HFFc6 (cell line): ENCODE data around the gene GPR153. TPM values are rescaled to one million over a fixed set of nuclear protein-coding genes. Genes with fewer than 3 reads are reported as not detected.

Source experiments
- DNase-seq: peaks from one replicate; pipeline ENCODE4 v3.0.0-alpha.2; 2018
- H3K27ac Mint-ChIP-seq: 2 replicates; pipeline ENCODE4 v1.8.0; 2020; ENCODE audit warnings: mild to moderate bottlenecking, mixed read lengths
- H3K27me3 Mint-ChIP-seq: 2 replicates; pipeline ENCODE4 v1.8.0; 2021; ENCODE audit warnings: mild to moderate bottlenecking, moderate library complexity, mixed read lengths; ENCODE audit not compliant: insufficient read depth
- H3K36me3 Mint-ChIP-seq: 2 replicates; pipeline ENCODE4 v1.8.0; 2021; ENCODE audit warnings: low read depth, mixed read lengths
- H3K4me1 Mint-ChIP-seq: 2 replicates; pipeline ENCODE4 v1.8.0; 2020; ENCODE audit warnings: low read depth, mixed read lengths
- H3K4me3 Mint-ChIP-seq: 2 replicates; pipeline ENCODE4 v1.8.0; 2020; ENCODE audit warnings: mild to moderate bottlenecking, moderate library complexity, mixed read lengths
- H3K9me3 Mint-ChIP-seq: 2 replicates; pipeline ENCODE4 v1.8.0; 2020; ENCODE audit warnings: mild to moderate bottlenecking, mixed read lengths
- total RNA-seq, 6 experiments: library from RNA; stranded (reverse); fragmentation: NEBNext Ultra II Directional; extraction: Animal tissue kit (Norgen Biotek cat#: 25700); gene quantifications; 2 replicates in 1 of 6; 3 replicates in 5 of 6; pipeline ENCODE4 v1.2.3, GENCODE V29; 2021
- TF ChIP-seq, protein P1 (sequence below): fragments of 200-600 bp; sonication (generic); IDR thresholded peaks from 2 replicates; pipeline ENCODE4 v1.5.0; 2021; ENCODE audit warnings: antibody characterized with exemption, mild to moderate bottlenecking

The GPR153 gene
- total RNA-seq, 6 experiments from 2014 or later, result 6.0 to 7.9 (median 7.2) TPM

DNA sequence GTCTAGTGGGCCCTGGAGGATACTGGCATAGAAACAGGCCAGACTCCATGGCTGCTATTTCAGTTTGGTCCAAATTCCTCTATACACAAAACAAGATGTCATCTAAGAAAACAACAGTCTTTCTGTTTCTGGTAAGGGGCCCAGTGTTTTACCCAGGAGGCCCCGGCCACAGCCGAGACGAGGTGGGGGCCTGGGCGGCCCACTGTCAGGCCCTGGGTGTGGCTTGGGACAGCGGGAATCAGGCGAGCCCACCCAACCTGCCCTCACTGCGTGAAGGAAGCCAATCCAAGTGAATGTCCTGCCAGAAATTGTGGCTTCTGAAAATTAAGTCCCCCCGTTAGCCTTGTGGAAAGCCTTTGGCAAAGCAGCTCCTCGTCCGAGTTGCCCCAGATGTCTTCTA, 31.2 kb upstream of the GPR153 start:
- Mint-ChIP-seq H3K4me1 (no peaks in the 10 kb centered on the region), H3K36me3 (no peaks in the 10 kb centered on the region; the same call in 1 of the 2 replicates), H3K9me3 (no peaks in the 10 kb centered on the region), H3K27me3 (no peaks in the 10 kb centered on the region; the same call in 1 of the 2 replicates), H3K27ac (no peak overlapping the region), H3K4me3 (no peak overlapping the region)
- DNase-seq, result no peak
- TF ChIP-seq, protein P1, sequence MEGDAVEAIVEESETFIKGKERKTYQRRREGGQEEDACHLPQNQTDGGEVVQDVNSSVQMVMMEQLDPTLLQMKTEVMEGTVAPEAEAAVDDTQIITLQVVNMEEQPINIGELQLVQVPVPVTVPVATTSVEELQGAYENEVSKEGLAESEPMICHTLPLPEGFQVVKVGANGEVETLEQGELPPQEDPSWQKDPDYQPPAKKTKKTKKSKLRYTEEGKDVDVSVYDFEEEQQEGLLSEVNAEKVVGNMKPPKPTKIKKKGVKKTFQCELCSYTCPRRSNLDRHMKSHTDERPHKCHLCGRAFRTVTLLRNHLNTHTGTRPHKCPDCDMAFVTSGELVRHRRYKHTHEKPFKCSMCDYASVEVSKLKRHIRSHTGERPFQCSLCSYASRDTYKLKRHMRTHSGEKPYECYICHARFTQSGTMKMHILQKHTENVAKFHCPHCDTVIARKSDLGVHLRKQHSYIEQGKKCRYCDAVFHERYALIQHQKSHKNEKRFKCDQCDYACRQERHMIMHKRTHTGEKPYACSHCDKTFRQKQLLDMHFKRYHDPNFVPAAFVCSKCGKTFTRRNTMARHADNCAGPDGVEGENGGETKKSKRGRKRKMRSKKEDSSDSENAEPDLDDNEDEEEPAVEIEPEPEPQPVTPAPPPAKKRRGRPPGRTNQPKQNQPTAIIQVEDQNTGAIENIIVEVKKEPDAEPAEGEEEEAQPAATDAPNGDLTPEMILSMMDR, result no peak

DNA sequence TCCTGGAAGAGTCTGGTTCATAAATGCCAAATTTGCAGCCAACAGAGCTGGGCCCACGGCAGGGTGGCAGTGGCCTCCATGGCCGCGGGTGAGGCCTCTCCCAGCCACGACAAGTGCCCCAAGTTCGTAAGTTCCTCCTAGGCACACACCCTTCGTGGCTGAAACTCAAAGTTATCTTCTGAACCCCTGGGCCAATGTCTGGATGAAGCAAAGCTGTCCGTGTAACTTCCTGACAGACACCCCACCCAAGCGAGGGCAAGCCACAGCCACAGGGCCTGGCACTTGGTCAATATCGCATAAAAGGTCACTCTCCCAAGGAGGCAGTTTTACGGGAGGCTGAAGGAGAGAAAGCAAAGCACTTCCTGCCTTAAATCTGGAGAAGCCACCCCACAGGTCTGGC, 27.8 kb upstream of the GPR153 start:
- H3K27me3 Mint-ChIP-seq, result no peaks in the 10 kb centered on the region; the same call in none of the 2 replicates
- no peaks in the 10 kb centered on the region for H3K4me1 Mint-ChIP-seq
- no peaks in the 10 kb centered on the region for H3K9me3 Mint-ChIP-seq

DNA sequence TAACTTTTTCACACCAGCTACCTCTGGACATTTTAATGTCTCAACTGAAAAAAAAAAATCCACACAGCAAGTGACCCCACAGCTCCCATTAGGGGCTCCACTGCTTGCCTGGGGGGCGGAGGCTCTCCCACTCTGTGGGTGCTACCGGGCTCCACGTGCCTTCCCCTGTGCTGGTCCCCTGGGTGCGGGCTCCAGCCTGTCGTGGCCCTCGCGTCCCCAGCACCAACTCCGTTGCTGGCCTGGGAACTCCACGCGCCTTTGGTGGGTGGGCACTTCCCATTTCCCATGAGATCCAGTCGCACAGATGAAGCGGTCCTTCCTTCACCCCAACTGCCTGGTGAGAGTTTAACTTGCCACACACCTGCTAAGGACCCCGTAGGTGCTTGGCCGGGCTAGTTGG, 27.1 kb upstream of the GPR153 start:
- Mint-ChIP-seq H3K36me3 (no peaks in the 10 kb centered on the region), H3K4me3 (no peak overlapping the region), H3K27me3 (no peaks in the 10 kb centered on the region; the same call in none of the 2 replicates), H3K9me3 (no peaks in the 10 kb centered on the region), H3K27ac (no peak overlapping the region), H3K4me1 (no peaks in the 10 kb centered on the region)
- no peak for DNase-seq
- TF ChIP-seq, protein P1, result no peak

More for the DNA sequence above, 27.8 kb upstream of the GPR153 start:
- no peak overlapping the region for H3K27ac Mint-ChIP-seq
- no peak overlapping the region for H3K4me3 Mint-ChIP-seq
- TF ChIP-seq, protein P1, result no peak
- no peak for DNase-seq
- H3K36me3 Mint-ChIP-seq, result no peaks in the 10 kb centered on the region

DNA sequence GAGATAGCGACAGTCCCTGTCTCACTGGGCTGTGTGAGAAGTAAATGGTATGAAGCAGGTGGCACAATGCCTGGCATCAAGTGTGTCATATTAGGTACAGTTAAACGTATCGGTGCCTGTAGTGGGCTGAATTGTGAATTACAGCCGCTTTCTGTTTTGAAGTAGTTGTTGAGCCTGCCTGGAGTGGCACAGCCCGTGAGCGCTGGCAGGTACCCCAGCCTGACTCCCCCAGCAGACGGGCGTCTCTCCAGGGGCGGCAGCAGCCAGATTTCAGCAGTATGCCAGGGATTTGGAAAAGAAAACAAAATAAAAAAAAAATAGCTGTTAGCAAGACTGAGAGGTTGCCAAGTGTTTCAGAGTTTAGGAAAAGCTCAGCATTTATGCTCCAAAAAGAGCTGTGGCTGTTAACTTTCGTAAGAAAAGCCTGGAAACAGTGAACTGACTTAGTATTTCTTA, 26.6 kb upstream of the GPR153 start:
- no peak overlapping the region for H3K27ac Mint-ChIP-seq
- H3K4me3 Mint-ChIP-seq, result no peak overlapping the region

DNA sequence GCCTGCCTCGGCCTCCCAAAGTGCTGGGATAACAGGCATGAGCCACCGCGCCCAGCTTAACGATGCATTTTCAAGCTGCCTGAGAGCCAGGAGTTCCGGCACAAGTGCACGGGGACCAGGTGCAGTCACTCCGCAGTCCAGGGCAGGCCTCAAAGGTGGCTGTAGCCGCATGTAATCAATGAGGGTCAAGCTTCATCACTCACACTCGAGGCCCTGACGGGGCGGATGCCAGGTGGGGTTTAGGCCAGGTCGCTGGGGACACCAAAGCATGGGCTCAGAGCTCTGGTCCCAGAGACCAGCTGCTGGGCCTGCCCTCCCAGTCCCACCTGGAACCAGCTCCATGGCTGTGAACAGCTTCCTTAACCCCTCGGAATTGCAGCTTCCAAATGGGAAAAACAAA, 26.1 kb upstream of the GPR153 start:
- H3K36me3 Mint-ChIP-seq, result no peaks in the 10 kb centered on the region
- no peak overlapping the region for H3K27ac Mint-ChIP-seq
- H3K27me3 Mint-ChIP-seq, result no peaks in the 10 kb centered on the region; the same call in none of the 2 replicates
- TF ChIP-seq, protein P1, result no peak
- no peak overlapping the region for H3K4me3 Mint-ChIP-seq
- no peak for DNase-seq
- no peaks in the 10 kb centered on the region for H3K9me3 Mint-ChIP-seq
- no peaks in the 10 kb centered on the region for H3K4me1 Mint-ChIP-seq

More for the DNA sequence above, 26.6 kb upstream of the GPR153 start:
- H3K9me3 Mint-ChIP-seq, result no peaks in the 10 kb centered on the region
- no peaks in the 10 kb centered on the region for H3K36me3 Mint-ChIP-seq
- no peaks in the 10 kb centered on the region; the same call in none of the 2 replicates for H3K27me3 Mint-ChIP-seq
- TF ChIP-seq, protein P1, result no peak
- DNase-seq, result no peak
- no peaks in the 10 kb centered on the region for H3K4me1 Mint-ChIP-seq
